GM21526 (cell line): ENCODE data around the gene CYP2C8.
"Not testable (repeated sequence)": the region's sequence is repeated elsewhere in the genome, so short reads cannot be mapped to it uniquely, and the experiment has no call there.

Source experiments
- ATAC-seq: cut with Tn5 transposase; IDR thresholded peaks from one replicate; pipeline ENCODE4 v1.9.1; 2021; ENCODE audit warnings: moderate library complexity; ENCODE audit not compliant: unreplicated experiment, low FRiP score

CYP2C8 gene

DNA sequence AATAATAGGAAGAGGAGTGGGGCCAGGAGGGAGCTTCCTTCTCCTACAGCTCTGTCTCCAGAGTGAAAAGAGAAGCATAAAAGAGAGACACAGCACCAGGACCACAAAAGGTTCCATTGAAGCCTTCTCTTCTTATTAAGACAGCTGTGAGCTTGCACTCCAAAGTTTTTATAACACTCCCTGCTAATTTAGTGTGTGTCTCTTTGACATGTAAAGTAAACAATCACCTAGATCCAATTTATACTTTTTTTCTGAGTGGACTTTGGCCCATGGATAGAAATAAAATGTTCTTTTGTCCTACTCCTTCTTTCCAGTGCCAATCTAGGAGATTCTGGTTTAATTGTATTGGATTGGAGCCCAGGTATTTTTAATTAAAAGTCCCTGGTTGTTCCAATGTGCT lies at the start of gene CYP2C8:
TSS of gene CYP2C8 (minus strand) at position 212 of the 400 bp plus-strand sequence. CDS start at position 117, 95 bp downstream.
- ATAC-seq, result no peak

DNA sequence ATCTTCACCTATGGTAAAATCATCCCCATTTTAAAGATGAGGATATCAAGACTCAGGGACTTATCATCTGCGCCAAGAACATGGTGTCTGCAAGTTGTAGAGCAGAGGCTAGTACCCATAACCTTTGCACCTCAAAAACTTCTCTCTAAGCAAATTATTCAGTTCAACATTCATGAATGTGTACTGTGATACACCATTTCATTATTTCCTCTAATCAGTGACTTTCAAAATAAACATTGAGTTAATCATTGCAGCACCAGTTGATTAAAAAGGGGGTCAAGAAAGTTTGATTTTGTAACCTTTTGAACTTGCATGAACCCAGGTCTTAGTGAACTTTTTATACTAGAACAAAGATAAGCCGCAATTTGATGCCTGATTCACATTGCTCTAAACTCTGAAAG lies 47.6 kb upstream of the CYP2C8 start:
- no peak for ATAC-seq

DNA sequence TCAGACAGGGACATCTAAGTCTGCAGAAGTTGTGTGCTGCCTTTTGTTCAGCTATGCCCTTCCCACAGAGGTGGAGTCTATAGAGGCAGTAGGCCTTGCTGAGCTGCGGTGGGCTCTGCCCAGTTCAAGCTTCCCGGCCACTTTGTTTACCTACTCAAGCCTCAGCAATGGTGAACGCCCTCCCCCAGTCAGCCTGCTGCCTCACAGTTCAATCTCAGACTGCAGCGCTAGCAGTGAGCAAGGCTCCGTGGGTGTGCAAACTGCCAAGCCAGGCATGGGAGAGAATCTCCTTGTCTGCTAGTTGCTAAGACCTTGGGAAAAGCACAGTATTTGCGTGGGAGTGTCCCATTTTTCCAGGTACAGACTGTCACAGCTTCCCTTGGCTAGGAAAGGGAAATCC lies 41.5 kb upstream of the CYP2C8 start:
- ATAC-seq, result not testable (repeated sequence)

DNA sequence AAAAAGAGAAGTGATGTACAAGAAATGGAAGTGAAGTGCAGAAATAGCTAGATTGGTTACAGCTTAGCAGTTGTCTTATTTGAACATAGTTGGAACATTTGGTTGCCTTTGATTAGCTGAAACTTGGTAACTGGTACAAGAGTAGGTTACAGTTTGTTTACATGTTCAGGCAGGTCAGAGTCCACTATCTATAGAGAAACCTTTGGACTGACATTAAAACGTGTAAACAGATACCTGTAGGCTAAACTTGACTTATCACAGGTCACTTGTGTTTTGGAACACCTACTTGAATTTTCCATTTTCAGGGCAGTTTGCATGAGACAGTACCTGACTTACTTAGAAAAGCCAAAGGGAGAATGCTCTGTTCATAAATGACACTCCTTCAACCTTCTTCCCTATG lies 28.5 kb upstream of the CYP2C8 start:
- no peak for ATAC-seq

DNA sequence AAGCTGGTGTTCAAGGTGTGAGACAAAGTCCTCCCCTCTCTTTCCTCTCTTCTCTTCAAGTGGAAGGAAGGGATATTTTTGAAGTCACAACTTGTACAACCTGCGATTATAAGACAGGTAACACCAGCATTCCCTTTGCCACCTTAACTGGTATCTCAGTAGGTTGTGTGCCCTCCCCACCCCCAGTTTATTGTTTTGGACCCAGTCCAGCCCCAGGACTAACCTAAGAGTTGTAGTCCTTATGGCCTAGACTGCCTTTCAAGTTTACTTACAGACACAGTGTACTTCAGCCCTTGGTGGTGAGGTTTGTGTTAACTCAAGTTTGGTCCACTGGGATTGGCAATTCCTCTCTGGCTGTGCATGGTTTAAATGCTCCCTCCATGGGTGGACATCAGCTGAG lies 26.8 kb upstream of the CYP2C8 start:
- no peak for ATAC-seq

DNA sequence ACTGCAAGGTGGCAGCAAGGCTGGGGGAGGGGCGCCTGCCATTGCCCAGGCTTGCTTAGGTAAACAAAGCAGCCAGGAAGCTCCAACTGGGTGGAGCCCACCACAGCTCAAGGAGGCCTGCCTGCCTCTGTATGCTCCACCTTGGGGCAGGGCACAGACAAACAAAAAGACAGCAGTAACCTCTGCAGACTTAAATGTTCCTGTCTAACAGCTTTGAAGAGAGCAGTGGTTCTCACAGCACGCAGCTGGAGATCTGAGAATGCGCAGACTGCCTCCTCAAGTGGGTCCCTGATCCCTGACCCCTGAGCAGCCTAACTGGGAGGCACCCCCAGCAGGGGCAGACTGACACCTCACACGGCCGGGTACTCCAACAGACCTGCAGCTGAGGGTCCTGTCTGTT lies 10.3 kb upstream of the CYP2C8 start:
- ATAC-seq, result not testable (repeated sequence)

DNA sequence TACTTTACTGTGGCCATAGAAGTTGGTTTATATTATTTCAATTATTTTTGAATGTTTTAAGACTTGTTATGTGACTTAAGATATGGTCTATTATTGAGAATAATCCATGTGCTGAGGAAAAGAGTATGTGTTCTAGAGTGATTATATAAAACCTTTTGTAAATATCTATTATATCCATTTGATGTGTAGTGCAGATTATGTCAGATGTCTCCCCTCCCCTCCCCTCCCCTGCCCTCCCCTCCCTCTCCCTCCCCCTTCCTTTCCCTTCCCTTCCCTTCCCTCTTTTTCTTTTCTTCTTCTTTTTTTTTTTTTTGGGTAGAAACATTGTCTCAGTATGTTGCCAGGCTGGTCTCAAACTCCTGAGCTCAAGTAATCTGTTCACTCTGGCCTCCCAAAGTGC lies 8.3 kb upstream of the CYP2C8 start:
- no peak for ATAC-seq

DNA sequence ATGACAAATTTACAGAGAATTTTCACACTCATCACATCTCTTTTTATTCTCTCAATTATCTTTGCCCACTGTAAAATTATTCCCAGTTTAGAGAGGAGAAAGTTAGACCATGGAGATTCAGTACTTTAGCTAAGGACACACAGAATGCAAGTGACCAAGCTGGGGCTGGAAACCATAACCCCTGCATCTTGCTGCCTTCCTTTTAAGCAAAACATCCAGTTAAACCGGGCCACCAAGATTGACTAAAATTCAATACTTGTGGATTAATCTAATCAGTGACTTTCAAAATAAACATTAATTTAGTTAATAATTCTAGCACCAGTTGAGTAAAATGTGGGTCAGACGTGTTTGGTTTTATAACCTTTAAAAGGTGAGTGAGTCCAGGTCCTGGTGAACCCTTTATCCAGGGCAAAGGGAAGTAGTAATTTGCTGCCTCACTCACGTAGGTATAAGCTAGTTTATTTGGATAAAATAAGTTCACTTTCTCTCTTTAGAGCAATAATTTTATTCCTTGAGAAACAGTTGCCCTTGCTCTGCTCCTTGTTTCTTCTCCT lies 1.9 kb upstream of the CYP2C8 start:
- no peak for ATAC-seq

DNA sequence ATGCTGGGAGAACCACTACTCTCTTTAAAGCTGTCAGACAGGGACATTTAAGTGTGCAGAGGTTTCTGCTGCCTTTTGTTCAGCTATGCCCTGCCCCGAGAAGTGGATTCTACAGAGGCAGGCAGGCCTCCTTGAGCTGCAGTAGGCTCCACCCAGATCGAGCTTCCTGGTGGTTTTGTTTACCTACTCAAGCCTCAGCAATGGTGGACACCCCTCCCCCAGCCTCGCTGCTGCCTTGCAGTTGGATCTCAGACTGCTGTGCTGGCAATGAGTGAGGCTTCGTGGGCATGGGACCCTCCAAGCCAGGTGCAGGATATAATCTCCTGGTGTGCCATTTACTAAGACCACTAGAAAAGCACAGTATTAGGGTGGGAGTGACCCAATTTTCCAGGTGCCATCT lies 5.2 kb downstream of the CYP2C8 start:
- ATAC-seq, result not testable (repeated sequence)

DNA sequence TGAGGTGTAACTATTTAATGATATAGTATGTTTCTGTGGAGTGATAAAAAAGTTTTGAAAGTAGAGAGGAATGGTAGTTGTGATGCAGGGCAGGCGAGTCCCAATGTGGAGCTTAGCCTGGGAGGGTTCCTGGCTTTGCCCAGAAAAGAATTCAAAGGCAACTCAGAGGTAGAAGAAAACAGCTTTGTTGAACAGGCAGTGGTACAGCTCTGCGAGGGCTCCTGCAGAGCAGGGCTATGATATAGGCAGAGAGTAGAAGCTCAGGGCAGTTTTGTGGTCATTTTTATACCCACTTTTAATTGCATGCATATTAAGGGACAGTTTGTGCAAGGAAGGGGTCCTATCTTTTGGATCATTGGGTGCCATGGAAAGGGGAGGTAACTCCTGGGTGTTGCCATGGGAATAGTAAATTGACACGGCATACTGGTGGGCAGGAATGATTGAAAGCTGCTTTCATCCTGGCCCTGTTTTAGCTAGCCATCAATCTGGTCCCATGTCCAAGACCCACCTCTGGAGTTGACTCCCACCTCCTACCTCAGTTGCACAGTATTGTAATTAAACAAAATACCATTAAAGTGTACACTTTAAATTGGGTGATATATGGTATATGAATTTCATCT lies 12.4 kb downstream of the CYP2C8 start:
- no peak for ATAC-seq

DNA sequence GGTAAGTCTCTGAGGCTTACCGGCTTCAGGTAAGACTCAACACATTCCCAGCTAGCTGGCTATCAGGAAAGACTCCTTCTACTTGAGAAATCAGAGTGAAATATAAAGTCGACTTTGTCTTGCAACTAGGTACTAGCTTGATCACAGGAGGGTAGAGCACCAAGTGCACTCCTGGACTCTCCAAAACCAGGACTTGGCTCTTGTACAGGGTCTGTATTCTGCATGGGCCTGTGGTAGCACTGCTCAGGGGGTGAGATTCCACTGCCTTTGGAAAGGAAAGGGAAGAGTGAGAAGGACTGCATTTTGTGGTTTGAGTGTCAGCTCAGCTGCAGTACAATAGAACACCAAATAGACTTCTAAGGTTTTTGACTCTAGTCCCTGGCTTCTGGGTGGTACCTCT lies 19.4 kb downstream of the CYP2C8 start:
- no peak for ATAC-seq

DNA sequence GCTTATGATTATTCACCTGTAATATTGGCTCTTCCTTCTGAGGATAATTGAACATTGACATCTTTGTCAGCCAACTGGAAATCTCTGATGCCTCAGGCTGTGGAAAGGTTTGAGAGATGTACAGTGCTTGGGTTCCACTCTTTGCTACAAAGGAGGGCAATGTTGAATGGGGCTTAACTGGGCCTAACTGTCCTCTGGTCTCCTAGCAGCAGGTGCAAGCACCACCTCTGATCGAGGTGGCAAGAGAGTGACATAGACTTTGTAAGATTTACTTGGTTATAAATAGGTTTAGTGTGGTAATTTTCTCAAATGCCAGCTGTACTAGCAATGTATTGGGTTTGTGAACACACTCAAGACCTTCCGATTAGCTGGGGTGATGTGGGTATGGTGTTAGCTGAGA lies 21.1 kb downstream of the CYP2C8 start:
- no peak for ATAC-seq

DNA sequence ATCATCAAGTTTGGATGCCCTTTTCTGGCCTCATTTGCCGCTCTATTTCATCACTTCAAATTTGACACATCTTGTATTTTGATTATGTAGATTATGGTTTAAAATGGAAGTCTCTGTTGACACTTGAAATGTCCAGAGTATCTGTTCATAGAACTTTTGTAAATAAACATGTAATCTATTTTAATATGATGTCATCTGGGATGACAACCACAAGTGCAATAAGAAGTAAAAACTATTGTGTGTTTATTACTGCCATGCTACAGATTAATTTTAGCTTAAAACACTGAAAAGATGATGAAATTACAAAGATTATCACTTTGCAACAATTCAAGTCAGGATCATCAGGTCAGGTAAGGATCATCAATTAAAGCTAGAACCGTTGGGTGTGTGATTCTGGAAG lies 30.0 kb downstream of the CYP2C8 start:
- no peak for ATAC-seq

DNA sequence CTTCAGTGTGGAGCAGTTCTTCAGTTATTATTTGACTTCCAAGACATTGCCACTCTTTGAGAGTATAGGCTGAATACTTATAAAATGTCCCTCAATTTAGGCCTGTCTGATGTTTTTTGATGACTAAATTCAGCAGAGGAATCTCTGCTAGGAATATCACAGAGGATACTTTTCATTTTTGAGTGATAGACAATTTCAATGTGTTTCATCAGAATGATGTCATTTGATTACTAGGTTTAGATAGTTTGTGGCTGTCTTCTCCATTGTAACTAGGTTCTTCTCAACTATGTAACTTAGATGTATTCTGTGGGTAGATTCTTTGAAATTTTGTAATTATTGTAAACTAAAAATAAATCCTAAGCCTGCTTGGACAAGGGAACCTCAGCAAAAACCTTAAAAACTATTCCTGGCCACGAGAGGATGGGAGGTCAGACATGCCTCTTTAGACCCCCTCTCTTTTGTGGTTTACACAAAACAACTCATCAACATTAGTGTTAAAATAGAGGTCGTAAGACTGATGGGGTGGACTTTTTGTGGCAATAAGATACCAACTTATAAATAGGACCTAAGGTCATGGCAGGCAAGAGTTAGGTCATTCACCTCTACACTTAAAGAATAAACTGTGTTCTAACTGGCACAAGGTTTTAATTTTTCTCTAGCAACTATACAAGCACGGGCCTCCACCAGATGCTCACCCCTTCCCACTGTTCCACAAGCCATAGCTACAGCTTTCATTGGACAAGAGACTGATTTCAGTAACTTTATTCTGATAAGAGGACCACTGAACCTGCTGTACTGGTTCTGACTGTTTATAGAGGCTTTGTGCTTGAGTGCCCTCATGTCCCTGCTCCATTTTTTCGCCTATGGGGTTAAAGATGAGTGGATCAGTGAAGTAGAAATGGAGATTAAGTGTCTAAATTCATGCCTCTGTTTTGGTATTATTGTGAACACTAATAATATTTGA lies 33.7 kb downstream of the CYP2C8 start:
- ATAC-seq, result no peak

DNA sequence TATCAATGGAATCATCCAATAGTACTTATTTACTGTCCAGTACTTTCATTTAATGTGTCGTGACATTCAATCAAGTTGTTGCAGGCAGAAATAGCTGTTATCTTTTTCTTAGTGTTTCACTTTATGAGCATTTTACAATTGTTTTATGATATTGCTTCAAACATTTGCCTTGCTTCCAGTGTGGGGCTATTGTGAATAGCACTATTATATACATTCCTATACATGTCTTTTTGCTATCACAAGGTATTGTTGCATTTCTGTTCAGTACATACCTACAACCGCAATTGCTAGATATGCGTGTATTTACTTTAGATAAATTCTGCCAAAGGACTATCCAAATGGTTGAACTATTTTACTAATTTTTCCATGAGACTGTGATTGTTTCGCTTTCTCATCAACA lies 34.9 kb downstream of the CYP2C8 start:
- ATAC-seq, result no peak

DNA sequence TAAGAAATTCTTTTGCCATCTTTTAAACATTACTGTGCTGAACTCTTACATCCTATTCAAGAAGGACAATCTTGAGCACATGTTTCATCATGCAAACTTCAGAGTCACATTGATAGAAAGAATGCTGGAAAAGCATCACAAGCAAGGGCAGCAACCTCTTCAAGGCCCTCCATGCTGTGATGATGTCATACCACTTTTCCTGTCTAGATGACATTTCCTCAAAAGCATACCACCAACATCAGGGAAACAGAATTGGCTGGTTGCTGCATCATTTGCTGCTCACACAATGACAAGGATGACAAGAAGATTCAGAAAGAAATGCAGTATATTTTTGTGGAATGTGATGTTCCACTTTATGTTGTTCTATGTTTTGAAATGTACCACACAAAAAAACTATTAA lies 37.6 kb downstream of the CYP2C8 start:
- ATAC-seq, result no peak

DNA sequence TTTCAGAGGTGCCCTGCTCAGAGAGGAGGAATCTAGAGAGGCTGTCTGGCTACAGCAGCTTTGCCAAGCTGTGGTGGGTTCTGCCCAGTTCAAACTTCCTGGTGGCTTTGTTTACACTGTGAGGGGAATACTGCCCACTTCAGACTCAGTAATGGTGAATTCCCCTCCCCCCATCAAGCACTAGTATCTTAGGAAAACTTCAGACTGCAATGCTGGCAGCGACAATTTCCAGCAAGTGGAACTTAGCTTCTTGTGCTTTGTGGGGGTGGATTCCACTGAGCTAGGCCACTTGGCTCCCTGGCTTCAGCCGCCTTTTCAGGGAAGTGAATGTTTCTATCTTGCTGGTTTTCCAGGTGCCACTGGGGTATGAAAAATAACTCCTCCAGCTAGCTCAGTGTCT lies 42.8 kb downstream of the CYP2C8 start:
- no peak for ATAC-seq

DNA sequence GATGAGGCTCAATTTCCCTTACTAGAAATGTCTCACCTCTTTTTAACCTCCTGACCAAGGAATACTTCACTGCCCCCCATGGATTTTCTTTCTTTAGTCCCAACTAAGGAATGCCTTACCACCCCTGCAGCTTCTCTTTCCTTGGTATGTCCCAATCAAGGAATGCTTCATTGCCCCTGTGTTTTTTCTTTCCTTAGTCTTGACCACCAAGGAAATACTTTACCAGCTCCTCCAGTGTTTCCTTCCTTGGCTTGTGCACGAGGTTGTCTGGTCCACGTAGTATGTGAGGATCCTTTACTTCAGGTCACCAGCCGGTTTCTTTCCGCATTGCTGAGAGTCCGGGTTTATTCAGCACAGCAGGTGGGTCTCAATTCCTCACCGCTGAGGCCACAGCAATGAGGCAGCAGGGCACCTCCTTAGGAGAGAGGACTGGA lies 71.5 kb downstream of the CYP2C8 start:
- ATAC-seq, result no peak

DNA sequence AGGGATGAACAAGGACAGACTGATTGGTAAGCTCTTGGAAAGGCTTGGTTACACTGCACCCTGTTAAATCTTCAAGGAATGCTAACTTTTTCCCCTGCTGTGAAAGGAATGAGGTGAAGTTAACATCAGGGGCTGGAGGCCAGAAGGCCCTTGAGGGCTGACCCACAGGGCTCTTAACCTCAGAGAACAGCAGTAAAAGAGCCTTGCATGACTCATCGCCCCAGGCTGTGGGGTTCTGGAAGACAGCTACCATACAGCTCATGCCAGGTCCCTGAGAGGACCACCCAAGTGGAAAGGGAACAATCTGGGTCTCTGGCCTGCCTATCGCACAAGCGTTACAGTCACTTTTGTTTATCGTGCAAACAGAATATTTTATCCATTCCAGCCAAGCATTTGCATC lies 76.5 kb downstream of the CYP2C8 start:
- ATAC-seq, result no peak

DNA sequence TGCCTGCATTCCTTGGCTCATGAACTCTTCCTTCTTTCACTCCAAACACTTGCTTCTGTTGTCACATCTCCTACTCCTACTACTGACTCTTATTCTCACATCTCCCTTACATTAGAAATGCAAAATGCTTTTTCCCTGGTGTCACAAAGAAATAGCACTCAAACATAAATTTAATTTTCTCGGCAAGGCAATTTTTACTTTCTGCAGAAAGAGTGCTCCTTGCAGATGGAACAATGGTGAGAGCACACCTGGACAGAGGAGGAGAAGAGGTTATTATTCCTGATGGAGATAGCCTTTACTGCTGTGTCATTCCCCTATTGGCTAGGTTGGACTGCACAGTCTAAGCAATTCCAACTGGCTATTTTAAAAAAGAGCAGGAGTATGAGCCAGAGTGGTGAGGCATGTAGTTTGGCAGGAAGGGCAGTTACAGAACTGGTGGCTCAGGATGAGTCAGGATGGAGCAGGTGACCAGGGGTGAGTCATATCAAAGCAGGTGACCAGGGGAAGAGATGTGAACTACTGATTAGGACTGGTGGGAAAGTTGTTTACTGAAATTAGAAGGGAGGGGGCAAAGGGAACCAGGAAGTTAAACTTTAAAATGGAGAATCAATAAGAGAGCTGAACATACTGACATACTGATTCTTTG lies 77.9 kb downstream of the CYP2C8 start:
- no peak for ATAC-seq

DNA sequence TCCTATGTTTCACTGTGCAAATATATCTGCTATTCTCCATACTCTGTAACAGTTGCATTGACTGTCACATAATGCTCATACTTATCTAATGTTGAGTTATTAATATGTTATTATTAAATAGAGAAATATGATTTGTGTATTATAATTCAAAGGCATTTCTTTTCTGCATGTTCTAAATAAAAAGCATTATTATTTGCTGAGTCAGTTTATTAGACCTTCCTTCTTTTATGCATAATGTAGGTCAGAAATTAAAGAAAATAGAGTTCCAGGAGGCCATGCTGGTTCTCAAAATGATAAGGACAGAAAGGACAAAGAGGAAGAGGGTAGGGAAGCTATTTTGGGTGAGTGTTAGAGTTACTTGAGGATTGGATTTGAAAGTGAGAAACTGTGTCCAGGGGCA lies 80.1 kb downstream of the CYP2C8 start:
- ATAC-seq, result no peak
